HG02852 (cell line): ENCODE results near the gene GABARAP.

ENCODE experiments used
- ATAC-seq: cut with Tn5 transposase; IDR thresholded peaks from one replicate; pipeline ENCODE4 v1.9.1; 2021; ENCODE audit warnings: mild to moderate bottlenecking, moderate library complexity; ENCODE audit not compliant: unreplicated experiment

The GABARAP gene

GRCh38 chr17:7241090-7241733, 1.0 kb downstream of the GABARAP start:
- no peak for ATAC-seq

- no peak for ATAC-seq
These were observed 1.9 kb downstream of the GABARAP start for GRCh38 chr17:7240375-7240774.

GRCh38 chr17:7239091-7240027, 2.9 kb downstream of the GABARAP start, which contains the start of gene PHF23:
Gene PHF23 (minus strand): TSS chr17:7239457. CDS start chr17:7239279, 178 bp downstream.
- ATAC-seq, result peak; percentile 48

- ATAC-seq, result no peak
These were observed 3.7 kb downstream of the GABARAP start for GRCh38 chr17:7238420-7239090.

- ATAC-seq, result no peak
These were observed 4.4 kb downstream of the GABARAP start for GRCh38 chr17:7237761-7238419.

GRCh38 chr17:7237266-7237760, 4.9 kb downstream of the GABARAP start:
- no peak for ATAC-seq

- no peak for ATAC-seq
These were observed 5.4 kb downstream of the GABARAP start for GRCh38 chr17:7236808-7237207.

GRCh38 chr17:7235693-7236665, 6.3 kb downstream of the GABARAP start:
- ATAC-seq, result no peak

- peak; percentile 60 for ATAC-seq
These were observed 7.9 kb downstream of the GABARAP start, which contains the start of gene DVL2 for GRCh38 chr17:7234083-7234951. Gene DVL2 (minus strand): TSS chr17:7234517. CDS start chr17:7234262, 255 bp downstream.

- ATAC-seq, result no peak
These were observed 8.6 kb downstream of the GABARAP start for GRCh38 chr17:7233701-7234082.

- no peak for ATAC-seq
These were observed 10.1 kb downstream of the GABARAP start for GRCh38 chr17:7232114-7232513.

GRCh38 chr17:7229504-7229903, 12.7 kb downstream of the GABARAP start:
- ATAC-seq, result no peak

GRCh38 chr17:7228920-7229319, 13.3 kb downstream of the GABARAP start:
- ATAC-seq, result no peak

GRCh38 chr17:7226721-7227710, 15.2 kb downstream of the GABARAP start:
- ATAC-seq, result no peak

GRCh38 chr17:7225711-7226331, 16.4 kb downstream of the GABARAP start:
- ATAC-seq, result no peak

GRCh38 chr17:7224661-7225111, 17.6 kb downstream of the GABARAP start:
- no peak for ATAC-seq

GRCh38 chr17:7224110-7224509, 18.1 kb downstream of the GABARAP start:
- no peak for ATAC-seq
